ENCODE data around the gene MYOG. TPM values are rescaled to one million over a fixed set of nuclear protein-coding genes. Genes with fewer than 3 reads are reported as not detected.

The MYOG gene
- total and polyA plus RNA-seq, 2 of the 13 experiments (the other 11 are each of a cell fraction or from before 2014, with no cell fraction given) = not detected

- Histone ChIP-seq H3K27me3 (ENCODE audit: control insufficient read depth in 1 of 2, insufficient read depth in 2 of 2, low read length in 2 of 2) (peaks cover 4 to 33% of the 10 kb centered on the region in 2 experiments; a peak in 4 of 5 replicates), H2AFZ (ENCODE audit: low read length) (no peak overlapping the region), H3K9ac (ENCODE audit: insufficient read depth, low read depth, low read length) (no peak overlapping the region), H3K79me2 (ENCODE audit: insufficient read depth, low read length) (no peaks in the 10 kb centered on the region), H3K27ac (ENCODE audit: extremely low read length, insufficient read depth, low read length) (no peak overlapping the region), H3K36me3 (replicated peaks in 1 of 2; ENCODE audit: control insufficient read depth in 1 of 2, insufficient read depth in 2 of 2, low read length in 2 of 2) (no peaks in the 10 kb centered on the region), H3K4me2 (ENCODE audit: low read depth, low read length) (no peak overlapping the region), H3K9me3 (ENCODE audit: low read length) (no peaks in the 10 kb centered on the region), H4K20me1 (ENCODE audit: insufficient read depth, low read length) (no peaks in the 10 kb centered on the region), H3K4me1 (ENCODE audit: insufficient read depth, low read length) (no peaks in the 10 kb centered on the region), H3K4me3 (replicated peaks in 1 of 3; ENCODE audit: insufficient read depth in 1 of 3, low read depth in 2 of 3, low read length in 3 of 3) (no peak overlapping the region)
- intact Hi-C loops (cut with micrococcal nuclease; ENCODE audit: unreplicated experiment) (no loop called here), in situ Hi-C loops (cut with HindIII; ENCODE audit: extremely low pct_ligation_motif_present, low pct_unique_long_range_greater_than_20kb) (no loop called here)
- FAIRE-seq (no peak), DNase-seq (ENCODE audit: low spot score) (no peak), ATAC-seq (no peak)
- WGBS (ENCODE audit: low lambda C conversion rate) = 47% methylated on average over 9 of the region's 11 CpGs
- CTCF ChIA-PET (ENCODE audit: low intra/inter-chr PET ratio, low total read pairs) = no interaction called here
- no TSS peak for BruUV-seq (replicated peaks)
- POLR2A ChIA-PET = no interaction called here
- no peak for TF ChIP-seq PTBP1 (IDR thresholded peaks at IDR 0.05; ENCODE audit: low read depth, low read length, poor library complexity, severe bottlenecking)
- no peak for TF ChIP-seq ZKSCAN5 (CRISPR knock-in tag; IDR thresholded peaks at IDR 0.05)
- no peak for TF ChIP-seq TOE1 (CRISPR knock-in tag; IDR thresholded peaks at IDR 0.05)
- TF ChIP-seq THAP11 (CRISPR knock-in tag; IDR thresholded peaks at IDR 0.05) = no peak
- TF ChIP-seq THYN1 (CRISPR knock-in tag; IDR thresholded peaks at IDR 0.05; ENCODE audit: borderline replicate concordance, low read depth) = no peak
- no peak for TF ChIP-seq SRY (CRISPR knock-in tag; IDR thresholded peaks at IDR 0.05)
- TF ChIP-seq CREB3 (CRISPR knock-in tag; IDR thresholded peaks at IDR 0.05) = no peak
- no peak for TF ChIP-seq HDAC6 (IDR thresholded peaks at IDR 0.05; ENCODE audit: low read depth, low read length)
- no peak for TF ChIP-seq MZF1 (CRISPR knock-in tag; IDR thresholded peaks at IDR 0.05; ENCODE audit: borderline replicate concordance)
Observed at GRCh38 chr1:203083463-203083921, 2.3 kb downstream of the MYOG start.
